ENCODE measurements around the gene RBM46. TPM values are rescaled to one million over a fixed set of nuclear protein-coding genes. Genes with fewer than 3 reads are reported as not detected.

Gene RBM46
- total RNA-seq, 1 experiment from 2014 or later: not detected

GRCh38 chr4:154743683-154744340 lies 37.3 kb upstream of the RBM46 start, which contains the start of gene LRAT:
Gene LRAT, plus strand, starts transcription at chr4:154744000. Its CDS starts 327 bp downstream, at chr4:154744327.
- Histone ChIP-seq H3K4me1 (ENCODE audit: control insufficient read depth, insufficient read depth, low read length) (no peaks in the 10 kb centered on the region), H3K9me3 (ENCODE audit: control insufficient read depth, insufficient read depth, low read depth, low read length) (no peaks in the 10 kb centered on the region), H3K36me3 (ENCODE audit: control insufficient read depth, insufficient read depth, low read length) (no peaks in the 10 kb centered on the region), H3K4me3 (ENCODE audit: low read depth in 2 of 2, low read length in 2 of 2) (peak within 1 kb of the TSS; percentile 24 to 48), H3K27ac (ENCODE audit: low read length) (no peak within 1 kb of the TSS), H3K27me3 (ENCODE audit: control insufficient read depth, insufficient read depth, low read length) (peaks cover 6% of the 10 kb centered on the region; the same call in 1 of the 2 replicates)
- ChIA-PET POLR2A (no interaction called here), CTCF (no interaction called here)
- no peak for DNase-seq (ENCODE audit: low read depth, low spot score)
- peak; percentile 86 for ATAC-seq
- BruUV-seq (replicated peaks): no TSS peak
- TF ChIP-seq REST (IDR thresholded peaks at IDR 0.05; ENCODE audit: insufficient read depth in 1 of 2, low read depth in 2 of 2, low read length in 1 of 2): no peak
- no peak for TF ChIP-seq SIN3A (IDR thresholded peaks at IDR 0.05; ENCODE audit: borderline replicate concordance, insufficient read depth, low read depth, low read length)
- TF ChIP-seq CTCF (IDR thresholded peaks at IDR 0.05): no peak
- no peak for TF ChIP-seq POLR2AphosphoS5 (IDR thresholded peaks at IDR 0.05; ENCODE audit: low read depth, low read length)
- TF ChIP-seq TCF7L2 (IDR thresholded peaks at IDR 0.05; ENCODE audit: low read depth, low read length): no peak
- in situ Hi-C loops (cut with HindIII; ENCODE audit: low pct_unique_long_range_greater_than_20kb, low sequenced_read_pairs): no loop called here
- intact Hi-C loops (cut with micrococcal nuclease; ENCODE audit: unreplicated experiment): no loop called here

- Histone ChIP-seq H3K27ac (ENCODE audit: low read length) (no peak overlapping the region), H3K27me3 (ENCODE audit: control insufficient read depth, insufficient read depth, low read length) (peaks cover 6% of the 10 kb centered on the region; the same call in 1 of the 2 replicates), H3K9me3 (ENCODE audit: control insufficient read depth, insufficient read depth, low read depth, low read length) (no peaks in the 10 kb centered on the region), H3K4me3 (ENCODE audit: low read depth in 2 of 2, low read length in 2 of 2) (peak overlapping the region; percentile 24 to 48; a peak in 3 of 4 replicates), H3K4me1 (ENCODE audit: control insufficient read depth, insufficient read depth, low read length) (no peaks in the 10 kb centered on the region), H3K36me3 (ENCODE audit: control insufficient read depth, insufficient read depth, low read length) (no peaks in the 10 kb centered on the region)
- intact Hi-C loops (cut with micrococcal nuclease; ENCODE audit: unreplicated experiment): no loop called here
- ATAC-seq: peak; percentile 48
- POLR2A ChIA-PET: no interaction called here
- TF ChIP-seq SIN3A (IDR thresholded peaks at IDR 0.05; ENCODE audit: borderline replicate concordance, insufficient read depth, low read depth, low read length) (no peak), CTCF (IDR thresholded peaks at IDR 0.05) (no peak), POLR2AphosphoS5 (IDR thresholded peaks at IDR 0.05; ENCODE audit: low read depth, low read length) (no peak), TCF7L2 (IDR thresholded peaks at IDR 0.05; ENCODE audit: low read depth, low read length) (no peak), REST (IDR thresholded peaks at IDR 0.05; ENCODE audit: insufficient read depth in 1 of 2, low read depth in 2 of 2, low read length in 1 of 2) (no peak)
- CTCF ChIA-PET: no interaction called here
- DNase-seq (ENCODE audit: low read depth, low spot score): no peak
- in situ Hi-C loops (cut with HindIII; ENCODE audit: low pct_unique_long_range_greater_than_20kb, low sequenced_read_pairs): no loop called here
- no TSS peak for BruUV-seq (replicated peaks)
Observed at GRCh38 chr4:154744341-154744926, 36.6 kb upstream of the RBM46 start.

All from Panc1 (cell line).